GM18499 (cell line): ENCODE results near the gene NUP214.
"Not testable (repeated sequence)": the region's sequence is repeated elsewhere in the genome, so short reads cannot be mapped to it uniquely, and the experiment has no call there.

Experiments
- ATAC-seq: cut with Tn5 transposase; IDR thresholded peaks from one replicate; pipeline ENCODE4 v1.9.1; 2021; ENCODE audit warnings: moderate number of reproducible peaks; ENCODE audit not compliant: insufficient read depth, unreplicated experiment

The NUP214 gene

DNA sequence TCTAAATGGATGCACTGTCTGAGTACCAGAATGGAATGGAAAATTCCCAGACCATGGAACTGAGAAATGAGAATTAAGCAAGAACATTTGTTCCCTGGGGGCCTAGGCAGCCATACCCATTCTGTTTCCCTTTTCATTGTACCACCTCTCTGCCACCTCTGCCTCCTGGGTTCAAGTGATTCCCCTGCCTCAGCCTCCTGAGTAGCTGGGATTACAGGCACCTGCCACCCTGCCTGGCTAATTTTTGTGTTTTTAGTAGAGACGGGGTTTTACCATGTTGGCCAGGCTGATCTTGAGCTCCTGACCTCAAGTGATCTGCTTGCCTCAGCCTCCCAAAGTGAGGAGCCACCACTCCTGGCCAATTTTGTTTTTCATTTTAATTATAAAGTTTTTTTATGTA is 33.3 kb downstream of the NUP214 start:
- ATAC-seq, result not testable (repeated sequence)

DNA sequence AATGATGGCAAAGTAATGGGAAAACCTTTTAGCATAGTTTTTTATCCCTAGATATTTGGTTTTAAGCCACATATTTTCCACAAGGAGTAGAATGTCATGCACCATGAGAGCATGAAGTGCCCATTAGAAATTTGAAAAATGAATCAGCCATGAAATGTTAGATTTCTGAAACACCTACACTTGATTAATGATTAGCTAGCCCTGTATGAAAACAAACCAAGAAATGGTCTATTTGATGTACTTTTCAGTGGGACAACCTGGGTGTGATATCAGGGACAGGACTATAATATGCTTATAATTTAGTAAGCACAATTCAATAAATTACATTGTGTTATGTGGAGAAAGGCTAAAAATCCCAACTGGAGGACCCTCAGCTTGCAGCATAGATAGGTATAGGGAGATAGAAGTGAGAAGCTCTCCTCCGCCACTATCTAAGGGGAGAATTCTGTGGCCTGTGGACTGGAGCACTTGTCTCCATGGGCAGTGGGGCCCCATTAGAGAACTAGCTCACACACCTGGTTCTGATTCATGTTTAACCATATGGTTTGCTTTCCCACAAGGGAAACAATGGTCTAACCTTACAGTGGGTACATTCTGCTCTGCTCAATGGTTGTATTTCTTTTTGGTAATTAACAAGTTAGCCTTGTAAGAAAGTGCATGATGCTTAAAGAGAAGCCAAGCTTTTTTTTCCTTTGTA is 35.2 kb downstream of the NUP214 start:
- ATAC-seq, result no peak

DNA sequence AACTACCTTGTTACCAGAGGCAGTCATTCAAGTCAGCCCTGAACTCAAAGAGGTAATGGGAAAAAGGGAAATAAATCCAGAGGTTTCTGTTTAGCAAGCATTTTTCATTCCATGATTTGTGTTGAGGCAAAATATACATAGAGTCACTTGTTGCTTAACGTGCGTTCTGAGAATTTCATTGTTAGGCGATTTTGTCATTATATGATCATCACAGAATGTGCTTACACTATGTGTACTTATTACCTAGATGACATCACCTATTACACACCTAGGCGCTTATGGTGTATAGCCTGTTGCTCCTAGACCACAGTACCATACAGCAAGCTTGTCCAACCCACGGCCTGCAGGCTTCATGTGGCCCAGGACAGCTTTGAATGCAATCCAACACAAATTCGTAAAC is 36.2 kb downstream of the NUP214 start:
- ATAC-seq, result no peak

DNA sequence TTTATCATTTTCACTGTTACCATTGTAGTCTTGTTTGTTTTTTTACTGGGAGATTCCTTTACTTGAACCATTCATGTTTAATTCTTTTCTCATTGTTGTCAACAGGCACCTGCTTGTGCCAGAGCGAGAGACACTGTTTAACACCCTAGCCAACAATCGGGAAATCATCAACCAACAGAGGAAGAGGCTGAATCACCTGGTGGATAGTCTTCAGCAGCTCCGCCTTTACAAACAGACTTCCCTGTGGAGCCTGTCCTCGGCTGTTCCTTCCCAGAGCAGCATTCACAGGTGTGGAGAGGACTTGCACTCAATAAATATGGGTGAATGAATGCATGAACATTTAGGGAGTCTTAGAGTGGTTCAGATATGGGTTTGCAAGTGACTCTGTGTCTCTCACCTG is 37.5 kb downstream of the NUP214 start:
- ATAC-seq, result no peak

DNA sequence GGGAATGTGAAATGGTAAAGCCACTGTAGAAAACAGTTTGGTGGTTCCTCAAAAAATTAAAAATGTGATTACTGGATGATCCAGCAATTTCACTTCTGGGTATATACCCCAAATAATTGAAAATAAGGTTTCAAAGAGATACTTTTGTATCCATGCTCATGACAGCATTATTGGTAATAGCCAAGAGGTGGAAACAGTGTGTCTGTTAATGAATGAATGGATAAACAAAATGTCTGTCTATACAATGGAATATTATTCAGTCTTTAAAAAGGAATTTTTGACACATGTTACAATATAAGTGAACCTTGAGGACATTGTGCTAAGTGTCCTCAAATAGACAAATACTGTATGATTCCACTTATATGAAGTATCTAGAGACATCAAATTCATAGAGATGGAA is 40.1 kb downstream of the NUP214 start:
- no peak for ATAC-seq

DNA sequence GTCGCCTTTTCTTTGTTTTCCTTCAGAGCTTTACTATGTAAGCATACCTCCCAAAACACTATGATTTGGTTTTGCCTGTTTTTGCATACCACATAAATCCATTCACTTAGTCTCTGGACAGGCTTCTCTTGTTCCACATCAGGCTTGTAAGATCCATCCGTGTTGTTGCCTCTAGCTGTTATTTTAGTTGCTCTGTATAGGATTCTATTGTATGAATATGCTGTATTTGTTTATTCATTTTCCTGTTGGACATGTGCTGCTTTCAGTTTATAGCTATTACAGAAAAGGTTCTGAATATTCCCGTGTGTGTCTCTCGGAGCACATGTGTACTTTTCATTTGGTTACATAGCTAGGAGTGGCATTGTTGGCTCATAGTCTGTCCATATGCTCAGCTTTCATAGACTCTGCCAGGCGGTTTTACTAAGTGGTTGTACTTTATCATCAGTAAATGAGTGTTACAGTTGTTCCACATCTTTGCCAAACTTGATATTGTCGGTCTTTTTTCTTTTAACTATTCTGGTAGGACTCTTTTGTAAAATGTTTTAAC is 41.8 kb downstream of the NUP214 start:
- ATAC-seq, result no peak

DNA sequence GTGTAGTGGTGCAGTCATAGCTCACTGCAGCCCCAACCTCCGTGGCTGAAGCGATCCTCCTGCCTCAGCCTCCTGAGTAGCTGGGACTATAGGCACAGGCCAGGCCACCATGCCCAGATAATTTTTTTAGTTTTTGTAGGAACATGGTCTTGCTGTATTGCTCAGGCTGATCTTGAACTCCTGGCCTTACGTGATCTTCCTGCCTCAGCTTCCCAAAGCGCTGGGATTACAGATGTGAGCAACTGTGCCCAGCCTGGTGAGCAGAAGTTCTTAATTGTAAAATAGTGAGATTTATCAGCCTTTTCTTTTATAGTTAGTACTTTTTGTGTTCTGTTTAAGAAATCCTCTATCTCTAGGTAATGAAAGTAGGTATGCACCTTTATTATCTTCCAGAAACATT is 42.5 kb downstream of the NUP214 start:
- no peak for ATAC-seq

DNA sequence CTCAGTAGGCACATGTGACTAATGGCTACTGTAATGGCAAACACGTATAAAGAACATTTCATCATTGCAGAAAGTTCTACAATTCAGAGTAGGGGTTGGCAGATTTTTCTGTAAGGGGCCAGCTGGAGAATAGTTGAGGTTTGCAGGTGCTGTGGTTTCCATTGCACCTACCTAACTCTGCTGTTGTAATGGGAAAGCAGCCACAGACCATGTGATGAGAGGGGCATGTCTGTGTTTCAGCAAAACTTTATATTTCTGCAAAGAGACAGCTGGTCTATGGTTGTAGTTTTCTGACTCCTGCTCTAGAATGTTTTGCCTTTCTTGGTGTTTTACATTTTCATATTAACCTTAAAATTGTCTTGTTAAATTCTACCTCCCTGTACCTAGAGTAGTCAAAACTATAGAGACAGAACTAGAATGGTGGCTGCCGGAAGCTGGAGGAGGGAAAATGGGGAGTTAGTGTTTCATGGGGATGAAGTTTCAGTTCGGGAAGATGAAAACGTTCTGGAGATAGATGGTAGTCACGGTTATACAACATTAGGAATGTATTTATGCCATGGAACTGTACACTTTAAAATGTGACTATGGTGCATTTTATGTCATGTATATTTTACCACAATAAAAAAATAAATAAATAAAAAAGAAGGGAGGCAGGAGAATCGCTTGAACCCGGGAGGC is 44.3 kb downstream of the NUP214 start:
- no peak for ATAC-seq

DNA sequence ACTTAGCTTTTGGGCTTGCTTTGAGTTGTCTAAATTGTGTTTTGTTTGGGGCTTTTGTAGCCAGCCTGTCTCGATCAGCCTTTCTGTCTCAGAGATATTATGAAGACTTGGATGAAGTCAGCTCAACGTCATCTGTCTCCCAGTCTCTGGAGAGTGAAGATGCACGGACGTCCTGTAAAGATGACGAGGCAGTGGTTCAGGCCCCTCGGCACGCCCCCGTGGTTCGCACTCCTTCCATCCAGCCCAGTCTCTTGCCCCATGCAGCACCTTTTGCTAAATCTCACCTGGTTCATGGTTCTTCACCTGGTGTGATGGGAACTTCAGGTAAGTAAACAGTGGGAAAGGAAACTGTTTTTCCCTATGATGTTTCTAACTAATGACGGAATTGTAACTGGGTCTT is 48.6 kb downstream of the NUP214 start:
- no peak for ATAC-seq

DNA sequence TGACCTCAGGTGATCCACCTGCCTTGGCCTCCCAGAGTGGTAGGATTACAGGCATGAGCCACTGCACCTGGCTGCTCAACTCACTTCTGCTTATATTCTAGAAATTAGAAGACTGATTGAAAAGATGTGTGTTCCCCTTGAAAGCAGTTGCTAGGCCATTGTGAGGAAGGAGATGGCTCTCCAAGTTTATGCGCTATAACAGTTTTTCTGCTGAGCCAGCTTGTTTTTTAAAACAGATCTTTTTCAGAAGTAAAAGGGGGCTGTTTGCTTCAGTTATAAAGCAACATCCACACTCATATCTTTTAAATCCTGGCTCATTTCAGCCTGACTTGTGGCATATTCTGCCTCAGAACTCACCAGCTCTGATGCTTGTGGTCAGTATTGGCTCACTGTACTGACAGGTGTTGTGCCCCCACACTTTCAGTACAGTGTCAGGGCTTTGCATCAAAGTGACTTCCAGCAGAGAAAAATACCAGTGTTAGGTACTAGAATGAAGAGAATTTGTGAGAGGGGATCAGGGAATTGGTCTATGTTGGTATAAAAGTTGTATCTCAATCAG is 49.4 kb downstream of the NUP214 start:
- ATAC-seq, result no peak

DNA sequence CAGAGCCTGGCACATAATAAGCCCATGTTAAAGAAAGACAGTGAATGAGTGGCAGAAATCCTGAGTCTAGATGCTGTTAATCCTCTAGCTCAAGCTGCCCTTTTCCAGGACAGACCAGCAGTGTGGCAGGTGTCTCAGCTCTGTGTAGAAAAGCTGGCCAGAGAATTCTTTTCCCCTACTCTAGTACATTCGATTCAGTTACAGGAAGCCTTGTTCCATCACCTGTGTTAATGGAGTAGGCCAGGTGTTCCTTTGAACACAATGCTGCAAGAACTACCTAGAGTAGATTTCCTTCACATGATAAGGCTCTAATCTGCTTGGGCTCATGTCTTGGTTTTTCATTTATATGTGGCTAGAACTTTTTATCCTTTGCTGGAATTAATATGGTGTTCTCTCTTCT is 52.5 kb downstream of the NUP214 start:
- no peak for ATAC-seq

DNA sequence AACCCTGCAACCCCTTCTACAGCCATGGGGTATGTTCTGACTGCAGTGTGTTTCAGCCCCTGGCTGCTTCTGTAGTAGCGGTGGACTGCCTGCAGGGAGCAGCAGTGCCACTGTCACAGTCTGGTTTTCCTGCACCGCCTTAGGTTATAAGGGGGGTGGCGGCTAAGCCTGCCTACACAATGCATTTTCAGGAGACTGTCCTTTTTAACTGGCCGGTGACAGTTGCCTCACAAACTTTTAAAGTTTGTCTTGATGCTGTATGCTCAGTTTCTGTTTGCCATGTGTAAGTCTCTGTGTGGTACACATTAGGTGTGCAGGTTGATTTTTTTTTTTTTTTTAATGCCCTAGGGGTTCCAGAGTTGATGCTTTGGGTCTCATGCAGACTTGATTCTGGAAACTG is 53.0 kb downstream of the NUP214 start:
- no peak for ATAC-seq

DNA sequence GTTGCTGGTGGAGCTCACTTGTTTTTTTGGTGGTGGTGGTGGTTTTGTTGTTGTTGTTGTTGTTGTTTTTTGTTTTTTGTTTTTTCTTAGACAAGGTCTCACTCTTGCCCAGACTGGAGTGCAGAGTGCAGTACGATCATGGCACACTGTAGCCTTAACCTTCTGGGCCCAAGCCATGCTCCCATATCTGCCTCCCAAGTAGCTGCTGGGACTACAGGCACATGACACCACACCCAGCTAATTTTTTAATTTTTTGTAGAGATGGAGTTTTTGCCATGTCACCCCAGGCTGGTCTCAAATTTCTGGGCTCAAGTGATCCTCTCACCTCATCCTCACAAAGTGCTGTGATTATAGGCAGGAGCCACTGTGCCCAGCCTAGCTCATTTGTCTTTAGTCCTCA is 53.5 kb downstream of the NUP214 start:
- no peak for ATAC-seq

DNA sequence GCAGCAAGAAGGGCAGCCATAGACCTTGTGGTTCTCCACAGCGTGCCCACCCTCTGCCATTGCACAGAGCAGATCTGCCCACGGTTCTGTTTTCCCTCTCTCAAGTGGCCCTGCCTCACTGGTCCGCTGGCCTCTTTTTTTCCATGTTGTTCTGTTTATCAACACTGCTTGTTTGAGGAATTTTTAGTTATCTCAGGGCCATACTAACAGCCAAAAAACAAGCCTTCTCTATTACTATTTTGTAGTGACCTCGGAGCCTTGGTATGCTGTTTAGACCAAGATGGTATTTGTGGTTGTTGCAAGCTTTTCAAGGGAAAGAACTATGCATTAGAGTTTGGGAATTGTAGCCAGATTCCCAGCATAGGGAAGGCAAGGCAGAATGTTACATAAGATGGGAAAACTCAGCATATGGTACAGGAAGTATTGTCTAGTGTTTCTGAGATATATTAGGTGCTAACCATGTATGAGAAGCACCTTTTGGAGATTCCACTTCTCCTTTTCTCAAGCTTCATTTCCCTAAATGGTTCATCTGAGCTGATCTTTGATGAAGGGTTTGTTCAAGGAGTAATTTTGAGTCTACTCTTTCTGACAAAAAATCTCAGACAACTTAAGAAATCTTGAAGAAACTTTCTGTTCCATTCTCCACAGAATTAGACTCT is 54.3 kb downstream of the NUP214 start:
- ATAC-seq, result no peak

DNA sequence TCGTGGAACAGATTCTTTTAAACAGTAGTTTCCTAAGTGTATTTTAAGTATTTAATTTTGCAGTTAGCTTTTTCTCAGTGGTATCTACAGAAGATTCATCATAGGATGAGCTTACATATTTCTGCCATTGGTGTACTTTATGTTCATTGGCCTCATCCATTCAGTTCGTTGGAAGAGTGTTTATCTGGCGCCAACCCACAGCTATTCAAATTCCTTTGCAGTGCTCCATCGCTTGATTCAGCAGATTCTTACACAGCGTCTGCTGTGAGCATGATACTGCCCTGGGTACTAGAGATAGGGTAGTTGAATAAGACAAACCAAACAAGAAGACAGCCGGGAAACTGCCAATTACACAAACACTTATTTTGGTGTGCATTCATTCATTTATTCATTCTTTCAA is 55.1 kb downstream of the NUP214 start:
- ATAC-seq, result no peak

DNA sequence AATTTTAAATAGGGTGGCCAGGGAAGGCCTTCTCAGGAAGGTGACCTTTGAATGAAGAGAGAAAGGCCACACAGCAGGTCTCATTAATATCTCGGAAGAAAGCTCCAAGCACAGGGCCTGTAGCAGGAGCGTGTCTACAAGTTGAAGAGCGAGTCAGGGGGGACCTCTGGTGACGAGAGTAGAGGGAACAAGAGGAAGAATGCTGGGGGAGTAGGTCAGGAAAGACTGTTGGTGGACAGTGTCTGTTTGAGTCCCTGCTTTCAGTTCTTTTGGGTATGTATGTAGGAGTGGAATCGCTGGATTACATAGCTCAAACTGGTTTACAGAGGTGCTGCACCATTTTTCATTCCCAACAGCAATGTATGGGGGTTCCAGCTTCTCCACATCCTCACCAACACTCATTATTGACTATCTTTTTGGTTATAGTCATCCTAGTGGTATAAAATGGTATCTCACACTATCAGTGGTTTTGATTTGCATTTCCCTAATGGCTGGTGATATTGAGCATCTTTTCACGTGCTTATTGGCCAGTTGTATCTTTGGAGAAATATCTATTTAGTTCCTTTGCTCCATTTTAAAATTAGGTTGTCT is 55.8 kb downstream of the NUP214 start:
- ATAC-seq, result no peak

DNA sequence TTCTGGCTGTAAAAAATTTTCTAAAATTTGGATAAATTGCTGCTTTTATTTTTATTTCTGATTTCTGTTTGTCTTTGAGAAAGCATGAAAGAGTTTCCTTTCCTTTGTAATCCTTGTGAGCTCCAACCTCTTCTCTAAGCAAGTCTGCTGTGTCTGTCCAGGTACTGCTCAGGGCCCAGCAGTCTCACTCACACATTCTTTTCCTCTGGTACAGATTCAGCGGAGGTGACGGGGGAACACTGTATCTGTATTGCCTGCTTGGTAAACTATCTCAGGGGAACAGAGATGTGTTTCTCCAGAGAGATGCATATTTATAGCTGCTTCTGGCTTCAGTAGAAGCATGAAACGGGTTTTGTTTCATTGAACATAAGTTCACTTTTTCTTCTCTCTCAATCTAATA is 60.5 kb downstream of the NUP214 start:
- no peak for ATAC-seq

DNA sequence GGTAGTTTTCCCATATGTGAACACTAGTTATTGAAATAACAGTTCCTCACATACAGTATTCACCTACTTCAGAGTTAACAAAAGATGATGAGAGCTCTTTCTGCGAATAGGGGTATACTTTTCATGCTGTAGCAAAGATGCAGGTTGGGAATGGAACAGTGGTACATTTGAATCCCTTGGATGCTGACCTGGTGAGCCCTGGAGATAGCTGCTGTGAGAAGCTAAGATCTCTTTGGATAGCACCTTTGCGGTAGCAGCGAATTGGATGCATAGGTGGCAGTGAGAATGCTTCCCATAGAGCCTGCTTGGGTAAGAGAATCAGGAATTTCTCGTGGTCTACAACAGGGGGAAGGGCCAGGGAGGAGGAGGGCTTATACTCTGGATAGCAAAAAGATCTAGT is 61.2 kb downstream of the NUP214 start:
- no peak for ATAC-seq

DNA sequence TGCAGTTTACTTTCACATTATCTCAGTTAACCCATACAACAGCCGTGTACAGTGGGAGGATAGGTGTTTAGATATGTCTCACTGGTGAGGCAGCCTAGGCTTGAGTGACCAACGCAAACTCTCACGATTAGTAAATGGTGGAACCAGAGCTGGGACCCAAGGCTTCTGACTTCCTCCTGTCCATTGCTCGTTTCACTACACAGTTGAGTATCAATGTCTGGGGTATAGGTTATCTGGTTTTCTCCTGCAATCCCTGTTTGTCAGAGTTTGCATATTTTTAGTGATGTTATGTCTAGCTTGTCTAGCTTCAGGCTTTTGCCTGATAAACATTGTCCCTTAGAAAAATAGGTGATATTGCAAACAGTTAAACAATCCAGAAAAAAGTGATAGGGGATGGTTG is 62.6 kb downstream of the NUP214 start:
- ATAC-seq, result no peak

DNA sequence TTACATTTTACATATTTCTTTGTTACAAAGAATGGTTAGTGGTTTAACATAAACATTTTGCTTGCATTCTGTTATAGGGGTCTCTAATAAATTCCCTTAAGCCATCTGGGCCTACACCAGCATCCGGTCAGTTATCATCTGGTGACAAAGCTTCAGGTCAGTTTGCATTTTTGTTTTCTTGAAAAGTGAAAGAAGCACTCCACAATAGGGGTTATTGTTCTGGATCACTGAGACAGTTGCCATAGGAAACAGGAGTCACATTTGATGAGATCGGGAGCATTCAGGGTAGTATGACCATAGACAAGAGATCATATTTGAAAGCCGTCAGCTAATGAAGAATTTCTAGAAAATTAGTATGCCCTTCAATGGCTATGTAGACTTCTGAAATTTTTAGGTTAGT is 63.6 kb downstream of the NUP214 start:
- ATAC-seq, result no peak

DNA sequence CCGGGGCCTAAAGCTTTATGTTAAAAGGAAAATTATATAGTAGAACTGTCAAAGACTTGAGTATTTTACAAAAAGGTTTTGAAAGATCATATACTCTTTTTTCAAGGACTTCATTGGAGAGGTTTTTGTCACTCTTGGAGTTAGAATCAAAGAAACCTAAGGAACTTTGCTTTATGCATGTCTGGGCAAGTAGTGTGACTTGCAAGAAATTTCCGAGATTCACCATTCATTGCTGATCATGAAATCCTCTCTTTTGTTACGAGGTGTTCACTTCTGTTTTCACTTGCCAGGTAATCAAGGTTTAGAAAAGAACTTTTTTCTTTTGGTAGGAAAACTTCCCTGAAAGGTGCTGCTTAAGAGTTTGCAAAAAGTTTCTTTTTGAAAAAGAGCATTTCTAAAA is 64.8 kb downstream of the NUP214 start:
- no peak for ATAC-seq
